ENCODE results near the gene ZFAND5.

The ZFAND5 gene

GRCh38 chr9:72315089-72315509, 49.9 kb downstream of the ZFAND5 start:
- H3K9me3 Mint-ChIP-seq = no peaks in the 10 kb centered on the region
- no peak overlapping the region for H3K27ac Mint-ChIP-seq
- DNase-seq = no peak
- H3K4me1 Mint-ChIP-seq = no peaks in the 10 kb centered on the region
- no peak for ATAC-seq
- no peak overlapping the region for H3K4me3 Mint-ChIP-seq
- no peaks in the 10 kb centered on the region for H3K27me3 Mint-ChIP-seq

GRCh38 chr9:72313507-72313906, 51.5 kb downstream of the ZFAND5 start:
- no peak overlapping the region for H3K27ac Mint-ChIP-seq
- no peaks in the 10 kb centered on the region for H3K27me3 Mint-ChIP-seq
- DNase-seq = no peak
- H3K4me1 Mint-ChIP-seq = no peaks in the 10 kb centered on the region
- ATAC-seq = no peak
- no peak overlapping the region for H3K4me3 Mint-ChIP-seq
- H3K9me3 Mint-ChIP-seq = no peaks in the 10 kb centered on the region

- H3K27ac Mint-ChIP-seq = no peak overlapping the region
- no peak for DNase-seq
- no peaks in the 10 kb centered on the region for H3K4me1 Mint-ChIP-seq
- ATAC-seq = no peak
- no peaks in the 10 kb centered on the region for H3K9me3 Mint-ChIP-seq
- H3K4me3 Mint-ChIP-seq = no peak overlapping the region
- no peaks in the 10 kb centered on the region for H3K27me3 Mint-ChIP-seq
Observed at GRCh38 chr9:72312386-72312987, 52.5 kb downstream of the ZFAND5 start.

GRCh38 chr9:72309364-72310133, 55.5 kb downstream of the ZFAND5 start:
- Mint-ChIP-seq H3K27ac (no peak overlapping the region), H3K27me3 (no peaks in the 10 kb centered on the region), H3K4me1 (peaks cover 6% of the 10 kb centered on the region), H3K4me3 (no peak overlapping the region), H3K9me3 (no peaks in the 10 kb centered on the region)
- DNase-seq = no peak
- no peak for ATAC-seq

GRCh38 chr9:72306761-72307160, 58.2 kb downstream of the ZFAND5 start:
- Mint-ChIP-seq H3K27me3 (no peaks in the 10 kb centered on the region), H3K27ac (no peak overlapping the region), H3K9me3 (no peaks in the 10 kb centered on the region), H3K4me1 (peaks cover 8% of the 10 kb centered on the region), H3K4me3 (no peak overlapping the region)
- ATAC-seq (no peak), DNase-seq (no peak)

- no peaks in the 10 kb centered on the region for H3K9me3 Mint-ChIP-seq
- no peak overlapping the region for H3K4me3 Mint-ChIP-seq
Observed at GRCh38 chr9:72305707-72306106, 59.3 kb downstream of the ZFAND5 start.

GRCh38 chr9:72305102-72305546, 59.9 kb downstream of the ZFAND5 start:
- Mint-ChIP-seq H3K27ac (peak overlapping the region in 1 of 2 donors; percentile 62), H3K9me3 (no peaks in the 10 kb centered on the region), H3K27me3 (no peaks in the 10 kb centered on the region), H3K4me1 (peaks cover 21% of the 10 kb centered on the region), H3K4me3 (no peak overlapping the region)
- DNase-seq (no peak), ATAC-seq (no peak)

More at GRCh38 chr9:72305707-72306106, 59.3 kb downstream of the ZFAND5 start:
- Mint-ChIP-seq H3K4me1 (peaks cover 17% of the 10 kb centered on the region), H3K27me3 (no peaks in the 10 kb centered on the region), H3K27ac (no peak overlapping the region)
- DNase-seq (no peak), ATAC-seq (no peak)

- Mint-ChIP-seq H3K9me3 (no peaks in the 10 kb centered on the region), H3K4me1 (peaks cover 21% of the 10 kb centered on the region), H3K27ac (peak overlapping the region in 1 of 2 donors; percentile 62), H3K4me3 (no peak overlapping the region), H3K27me3 (no peaks in the 10 kb centered on the region)
- ATAC-seq = no peak
- no peak for DNase-seq
Observed at GRCh38 chr9:72304538-72304937, 60.5 kb downstream of the ZFAND5 start.
